K562 (cell line): ENCODE data around the gene DIPK1A. TPM values are rescaled to one million over a fixed set of nuclear protein-coding genes. Genes with fewer than 3 reads are reported as not detected.

Experiments
- ATAC-seq: fragments of 200-7000 bp; cut with Tn5 transposase; 3 replicates; pipeline ENCODE4 v1.9.1; 2020; ENCODE audit warnings: moderate library complexity
- BruUV-seq: library from RNA; stranded (reverse); fragments of 400-500 nt; replicated peaks from 2 replicates; lab custom pipeline; 2021; lab: Mats Ljungman, UMichigan
- CTCF ChIA-PET: fragments of 300-600 bp; formaldehyde crosslinking; extraction: SDS; loops from one replicate; lab custom pipeline; 2021; ENCODE audit warnings: low intra/inter-chr PET ratio; lab: Yijun Ruan, JAX
- POLR2A ChIA-PET: fragments of 300-600, 350-650 bp; sonication (Branson Sonifier 250); formaldehyde crosslinking; extraction: SDS; loops from one replicate; lab custom pipeline; 2021; ENCODE audit warnings: antibody characterized with exemption, inconsistent platforms; lab: Yijun Ruan, JAX
- DNase-seq, 4 experiments: peaks; one replicate each; pipeline versions ENCODE4 v3.0.0 to v3.0.0-alpha.2; 2011 to 2018; ENCODE audit warnings: low spot score in 3 of 4, mixed read lengths in 3 of 4; ENCODE audit errors: extremely low read depth in 1 of 4
- FAIRE-seq: peaks from 2 replicates; lab custom pipeline; 2011; peaks lifted over from hg19 to GRCh38; lab: Jason Lieb, UNC
- H2AFZ ChIP-seq: 2 replicates; pipeline ENCODE4 v1.6.0; 2011; ENCODE audit warnings: low read depth, low read length, control low read depth, inconsistent platforms
- H3K27ac ChIP-seq: fragments of 200-600 bp; 3 replicates; pipeline ENCODE4 v1.8.0; 2011; ENCODE audit warnings: low read depth, mild to moderate bottlenecking, control low read depth, inconsistent platforms, low read length, moderate library complexity, mixed read lengths; ENCODE audit errors: extremely low read depth
- H3K27me3 ChIP-seq, 2 experiments: fragments of 300-600 bp in 1 of 2; 2 replicates in 1 of 2; 3 replicates in 1 of 2; pipeline versions ENCODE4 v1.6.0 to v1.8.0; 2011; ENCODE audit warnings: inconsistent platforms in 2 of 2, low read length in 2 of 2, mild to moderate bottlenecking in 1 of 2, mixed read lengths in 1 of 2, moderate library complexity in 1 of 2; ENCODE audit not compliant: control insufficient read depth in 2 of 2, insufficient read depth in 2 of 2
- H3K36me3 ChIP-seq: fragments of 300-600 bp; 3 replicates; pipeline ENCODE4 v1.8.0; 2011; ENCODE audit warnings: mild to moderate bottlenecking, low read length, inconsistent platforms; ENCODE audit not compliant: control insufficient read depth, insufficient read depth
- H3K4me1 ChIP-seq, 2 experiments: fragments of 200-600 bp in 1 of 2; replicated peaks in 1 of 2; 2 replicates in 1 of 2; 3 replicates in 1 of 2; pipeline versions ENCODE4 v1.5.1 to v1.8.0; 2011; ENCODE audit warnings: inconsistent platforms in 2 of 2, low read length in 2 of 2, mild to moderate bottlenecking in 1 of 2, mixed read lengths in 1 of 2, moderate library complexity in 1 of 2; ENCODE audit not compliant: control insufficient read depth in 2 of 2, insufficient read depth in 2 of 2
- H3K4me2 ChIP-seq: 2 replicates; pipeline ENCODE4 v1.6.1; 2011; ENCODE audit warnings: low read length, control low read depth, inconsistent platforms, mixed read lengths; ENCODE audit not compliant: insufficient read depth
- H3K4me3 ChIP-seq: fragments of 200-600 bp; sonication (generic), shearing (Covaris generic); 2 replicates; pipeline ENCODE4 v1.5.1; 2016; ENCODE audit warnings: control low read depth, inconsistent platforms
- H3K79me2 ChIP-seq: fragments of 200-600 bp; 3 replicates; pipeline ENCODE4 v1.8.0; 2011; ENCODE audit warnings: low read length, inconsistent platforms; ENCODE audit not compliant: control insufficient read depth, insufficient read depth
- H3K9ac ChIP-seq, 2 experiments: 2 replicates each; pipeline versions ENCODE4 v1.6.0 to v1.6.1; 2011; ENCODE audit warnings: low read depth in 2 of 2, low read length in 2 of 2, control low read depth in 1 of 2, inconsistent platforms in 1 of 2, mild to moderate bottlenecking in 1 of 2, mixed read lengths in 1 of 2; ENCODE audit not compliant: insufficient read depth in 1 of 2
- H3K9me1 ChIP-seq: one replicate; pipeline ENCODE4 v1.6.0; 2011; ENCODE audit warnings: inconsistent platforms, mild to moderate bottlenecking, low read length, moderate library complexity; ENCODE audit not compliant: control insufficient read depth, insufficient read depth
- H3K9me3 ChIP-seq: replicated peaks from 2 replicates; pipeline ENCODE4 v1.5.1; 2011; ENCODE audit warnings: low read depth, low read length, inconsistent platforms; ENCODE audit not compliant: control insufficient read depth, insufficient read depth
- H4K20me1 ChIP-seq: replicated peaks from 2 replicates; pipeline ENCODE4 v1.6.1; 2011; ENCODE audit warnings: low read length, inconsistent platforms, mixed read lengths; ENCODE audit not compliant: control insufficient read depth, insufficient read depth
- ATF7 ChIP-seq: fragments of 450-650 bp; IDR thresholded peaks from 2 replicates; pipeline ENCODE4 v1.7.1; 2014; ENCODE audit warnings: mild to moderate bottlenecking, moderate library complexity
- CHD1 ChIP-seq: fragments of 200-600 bp; sonication (generic); IDR thresholded peaks from one replicate; pipeline ENCODE4 v1.6.1; 2012; ENCODE audit warnings: mild to moderate bottlenecking, moderate library complexity, low read length, inconsistent platforms
- CXXC5 ChIP-seq: fragments of 250-450 bp; sonication (Bioruptor Pico); IDR thresholded peaks from 2 replicates; pipeline ENCODE4 v1.8.0; 2022; ENCODE audit warnings: inconsistent platforms, mild to moderate bottlenecking, moderate library complexity
- ELK1 ChIP-seq: sonication (generic); formaldehyde crosslinking; IDR thresholded peaks from 2 replicates; pipeline ENCODE4 v1.8.1; 2022; ENCODE audit warnings: missing genetic modification reagents
- HDAC8 ChIP-seq: fragments of 450-650 bp; IDR thresholded peaks from 2 replicates; pipeline ENCODE4 v1.6.1; 2016; ENCODE audit warnings: mild to moderate bottlenecking, missing genetic modification characterization, moderate library complexity, missing compliant biosample characterization
- MXI1 ChIP-seq: IDR thresholded peaks from 2 replicates; pipeline ENCODE4 v1.6.1; 2011; ENCODE audit warnings: low read depth, mild to moderate bottlenecking, improper control_type of control experiment, low read length
- NFE2 ChIP-seq: IDR thresholded peaks from 2 replicates; pipeline ENCODE4 v1.6.1; 2014; ENCODE audit warnings: antibody characterized with exemption, low read depth
- PHF21A ChIP-seq: fragments of 450-650 bp; IDR thresholded peaks from 2 replicates; pipeline ENCODE4 v1.6.1; 2017; ENCODE audit warnings: low read depth, borderline replicate concordance
- POLR2H ChIP-seq: IDR thresholded peaks from 2 replicates; pipeline ENCODE4 v1.6.1; 2016; ENCODE audit warnings: missing genetic modification characterization, low read depth, mild to moderate bottlenecking, control low read depth, missing compliant biosample characterization, moderate library complexity
- POLR3A ChIP-seq: IDR thresholded peaks from 2 replicates; pipeline ENCODE4 v1.6.1; 2011; ENCODE audit warnings: borderline replicate concordance, mild to moderate bottlenecking, moderate library complexity; ENCODE audit not compliant: insufficient read length, insufficient read depth; ENCODE audit errors: extremely low read depth
- ZFP1 ChIP-seq: fragments of 450-650 bp; formaldehyde crosslinking; IDR thresholded peaks from 2 replicates; pipeline ENCODE4 v1.4.0; 2020; ENCODE audit warnings: mild to moderate bottlenecking, mixed read lengths
- ZMIZ1 ChIP-seq, 2 experiments: fragments of 150-350 bp in 1 of 2; IDR thresholded peaks; 2 replicates each; pipeline ENCODE4 v1.6.1; 2012 to 2016; ENCODE audit warnings: low read depth in 2 of 2, low read length in 2 of 2, mild to moderate bottlenecking in 1 of 2, moderate library complexity in 1 of 2
- ZNF165 ChIP-seq: fragments of 250-450 bp; sonication (Bioruptor Pico); IDR thresholded peaks from 2 replicates; pipeline ENCODE4 v1.4.0; 2020; ENCODE audit warnings: borderline replicate concordance
- ZNF184 ChIP-seq: sonication (generic); formaldehyde crosslinking; IDR thresholded peaks from 2 replicates; pipeline ENCODE4 v1.5.0; 2020; ENCODE audit warnings: missing genetic modification reagents
- ZNF655 ChIP-seq: fragments of 250-450 bp; sonication (Bioruptor Pico); IDR thresholded peaks from 2 replicates; pipeline ENCODE4 v1.5.0; 2021
- WGBS: fragments of 100-300 bp; shearing (Covaris generic); methylation state at CpG from one replicate; pipeline ENCODE4 v1.1.6; 2016; ENCODE audit warnings: low coverage, mixed read lengths; ENCODE audit not compliant: insufficient coverage; ENCODE audit errors: missing lambda C conversion rate; 5-methylcytosine and 5-hydroxymethylcytosine counted together
- in situ Hi-C: fragments of 300-500 bp; cut with MboI; formaldehyde crosslinking; loops from 4 replicates; pipeline ENCODE4 v1.15.0; 2018; ENCODE audit warnings: inconsistent platforms, mixed read lengths
- intact Hi-C: fragments of 100-400 bp; cut with micrococcal nuclease; formaldehyde crosslinking; loops from 2 replicates; pipeline ENCODE4 v1.14.2; 2022
- polyA plus RNA-seq, 8 experiments: library from polyadenylated mRNA; depleted of rRNA in 4 of 8; stranded (reverse) in 5 of 8; unstranded in 3 of 8; fragments of >200 nt; fragmentation: Nextera tagmentation in 2 of 8; fragmentation: Illumina TruSeq in 1 of 8; extraction: Ambion mirVana in 2 of 8; extraction: Trizol in 1 of 8; gene quantifications; 2 replicates each; pipeline versions ENCODE4 v1.2.1 to v1.2.3, GENCODE V29; 2011 to 2014; ENCODE audit warnings: inconsistent platforms in 1 of 8, missing spikeins in 1 of 8
- total RNA-seq, 7 experiments: library from RNA; depleted of rRNA in 6 of 7; stranded (reverse); fragments of >200 nt in 6 of 7; fragmentation: Illumina TruSeq in 2 of 7; extraction: Trizol in 2 of 7; gene quantifications; 2 replicates each; pipeline versions ENCODE4 v1.2.1 to v1.2.3, GENCODE V29; 2011 to 2021; ENCODE audit warnings: low replicate concordance in 1 of 7

DIPK1A gene
- total and polyA plus RNA-seq, 9 of the 15 experiments (the other 6 are each of a cell fraction or from before 2014, with no cell fraction given): 0.54 to 2.5 (median 1.3) TPM

- TF ChIP-seq ZNF655: no peak
- TF ChIP-seq CHD1: no peak
- no peak for TF ChIP-seq HDAC8 (tag)
- 0 out of 2 replicates have a peak, but pooled peaks have one; percentile 4 for TF ChIP-seq ATF7
- TF ChIP-seq ZNF165 (CRISPR knock-in tag): no peak
- no peak for TF ChIP-seq ZFP1 (CRISPR knock-in tag)
- TF ChIP-seq MXI1: no peak
- no peak for TF ChIP-seq PHF21A
- no peak for TF ChIP-seq CXXC5 (CRISPR knock-in tag)
- peak; percentile 44 for TF ChIP-seq POLR3A
These were observed 156.0 kb downstream of the DIPK1A start (continued) for GRCh38 chr1:92805216-92805615.

GRCh38 chr1:92804721-92805201, 156.5 kb downstream of the DIPK1A start:
- H3K9me1 ChIP-seq: no peaks in the 10 kb centered on the region
- peak; percentile 61 to 92 (median 76) for DNase-seq
- peak; percentile 99 for ATAC-seq
- peak overlapping the region; percentile 7; the same call in 1 of the 2 replicates for H3K4me2 ChIP-seq
- no TSS peak for BruUV-seq
- no peak overlapping the region for H3K9ac ChIP-seq
- FAIRE-seq: peak; percentile 99
- H3K27ac ChIP-seq: peak overlapping the region; percentile 40; the same call in 1 of the 3 replicates
- H2AFZ ChIP-seq: no peak overlapping the region
- in situ Hi-C loops (no loop called here), intact Hi-C loops (no loop called here)
- ChIA-PET CTCF (no interaction called here), POLR2A (interaction anchor here (0.7 to 2.2 kb wide), 10 partner anchors 10 to 56 kb away, joined by 3 to 15 read pairs (median 4); partner anchors contain the start of genes EVI5 and RPL5)
- H3K4me3 ChIP-seq: no peak overlapping the region
- H3K36me3 ChIP-seq: no peaks in the 10 kb centered on the region
- H4K20me1 ChIP-seq: no peaks in the 10 kb centered on the region
- peaks cover 0 to 9% of the 10 kb centered on the region in 2 experiments; a peak in 3 of 5 replicates for H3K4me1 ChIP-seq
- no peaks in the 10 kb centered on the region for H3K27me3 ChIP-seq
- no peaks in the 10 kb centered on the region for H3K9me3 ChIP-seq
- no peaks in the 10 kb centered on the region for H3K79me2 ChIP-seq
- 0% methylated on average over 7 of the region's 7 CpGs for WGBS
- TF ChIP-seq ELK1: no peak
- peak; percentile 86 for TF ChIP-seq POLR2H (tag)
- TF ChIP-seq ZNF184 (CRISPR knock-in tag): no peak
- TF ChIP-seq ZMIZ1 (IDR thresholded peaks at IDR 0.05; ENCODE audit: low read depth in 2 of 2, low read length in 2 of 2): peak in 1 of 2 experiments; percentile 76; a peak in 2 of 4 replicates
- TF ChIP-seq NFE2: 0 out of 2 replicates have a peak, but pooled peaks have one; percentile 19
